GM20431 (cell line): ENCODE data around the gene RBBP9.
"Not testable (repeated sequence)": the region's sequence is repeated elsewhere in the genome, so short reads cannot be mapped to it uniquely, and the experiment has no call there.

Source experiments
- in situ Hi-C: fragments of 300-500 bp; cut with MseI, MboI; formaldehyde crosslinking; loops from one replicate; pipeline ENCODE4 v1.15.0; 2020; ENCODE audit warnings: low sequenced_read_pairs; ENCODE audit not compliant: unreplicated experiment

Gene RBBP9

DNA sequence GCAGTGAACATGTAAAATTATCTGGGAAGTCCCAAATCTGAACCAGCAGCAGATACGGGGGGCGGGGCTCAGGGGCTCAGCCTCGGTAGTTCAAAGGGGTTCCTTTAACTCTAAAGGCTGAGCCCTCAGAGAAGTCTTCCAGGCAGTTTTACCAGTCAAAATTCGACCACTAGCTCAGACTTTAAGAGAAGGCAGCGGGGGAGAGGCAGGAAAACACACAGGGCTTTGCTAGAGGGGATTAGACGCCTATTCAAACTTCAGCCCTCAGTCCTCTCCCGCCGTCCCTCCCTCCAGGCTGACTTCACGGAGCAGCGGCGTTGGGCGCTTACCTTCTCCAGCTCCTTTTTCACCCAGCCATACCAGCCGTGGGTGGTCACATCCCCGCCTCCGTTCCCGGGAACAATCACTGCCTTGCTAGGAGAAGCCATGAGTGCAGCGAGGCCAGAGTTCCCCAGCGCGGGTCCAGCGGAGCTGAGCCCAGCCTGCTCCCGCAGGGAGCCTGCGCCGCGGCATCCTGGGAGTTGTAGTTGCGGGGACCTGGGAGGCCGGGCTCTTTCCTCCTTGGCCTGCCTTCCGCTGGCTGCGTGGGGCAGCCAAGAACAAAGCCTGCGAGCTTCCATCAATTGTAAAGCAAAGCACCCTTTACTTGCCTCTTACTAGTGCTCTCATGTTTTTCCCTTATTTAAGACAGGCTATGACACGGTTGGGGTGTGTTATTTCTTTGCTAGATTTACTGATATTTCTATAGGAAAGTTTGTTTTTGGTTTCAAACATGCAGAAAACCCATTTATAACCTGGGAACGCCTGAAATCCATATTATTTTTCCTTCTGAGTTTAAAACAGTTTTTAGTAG is at the start of gene RBBP9:
Gene RBBP9 (minus strand): TSS at position 486 of the 853 bp plus-strand sequence. CDS start 58 bp downstream, at position 428.
- in situ Hi-C loops: no loop called here

DNA sequence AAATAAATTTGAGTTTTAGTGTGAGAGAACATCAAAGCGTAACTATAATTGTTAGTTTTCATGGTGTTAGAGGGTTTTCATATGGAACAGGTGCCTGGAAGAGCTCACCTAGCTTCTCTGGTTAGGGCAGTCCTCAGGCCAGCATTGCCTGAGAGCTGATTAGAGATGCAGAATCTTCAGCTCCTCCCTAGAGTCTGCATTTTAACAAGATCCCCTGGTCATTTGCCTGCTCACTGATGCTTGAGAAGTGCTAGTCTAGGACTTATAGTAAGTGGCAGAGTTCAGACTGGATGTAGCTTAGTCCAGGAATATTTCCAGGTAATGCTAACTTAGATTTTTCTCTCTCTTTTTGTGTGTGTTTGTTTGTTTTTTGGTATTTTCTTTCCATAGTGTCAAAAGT is 48.5 kb upstream of the RBBP9 start:
- in situ Hi-C loops: no loop called here

DNA sequence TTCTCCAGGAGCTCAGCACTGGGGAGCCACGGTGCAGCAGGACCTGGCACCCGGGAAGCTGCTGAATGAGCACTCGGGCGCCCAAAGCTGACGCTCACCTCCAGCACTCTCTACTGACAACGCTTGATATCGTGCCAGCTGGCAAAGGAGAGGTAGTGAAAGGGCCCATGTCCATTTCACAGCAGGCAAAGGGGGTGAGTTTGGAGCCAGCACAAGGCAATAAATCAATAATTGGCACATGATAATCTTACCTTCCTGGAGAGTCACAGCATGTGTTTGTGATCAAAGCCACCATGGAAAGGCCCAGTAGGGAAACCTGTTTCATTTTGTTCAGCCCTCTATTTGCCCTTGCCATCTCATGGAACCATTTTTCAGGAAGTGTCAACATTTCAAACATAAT is 46.9 kb upstream of the RBBP9 start:
- in situ Hi-C loops: no loop called here

DNA sequence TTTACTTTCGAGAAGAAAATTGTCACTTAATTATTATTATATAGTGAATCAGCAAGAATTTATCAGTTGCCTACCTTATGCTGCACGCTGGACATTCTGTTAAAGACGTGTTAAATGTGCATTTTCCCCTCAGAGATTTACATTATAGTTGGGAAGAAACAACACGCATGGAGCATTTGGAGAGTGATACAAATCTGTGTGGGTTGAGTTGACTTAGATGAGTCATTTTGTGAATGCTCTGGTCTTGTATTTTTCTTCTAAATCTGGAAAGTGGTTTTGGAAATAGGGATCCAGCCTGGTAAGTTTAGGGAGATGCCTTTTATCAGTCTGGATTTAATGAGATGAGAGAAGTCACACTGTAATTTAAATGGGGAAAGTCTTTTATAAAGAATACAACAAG is 46.2 kb upstream of the RBBP9 start:
- in situ Hi-C loops: no loop called here

DNA sequence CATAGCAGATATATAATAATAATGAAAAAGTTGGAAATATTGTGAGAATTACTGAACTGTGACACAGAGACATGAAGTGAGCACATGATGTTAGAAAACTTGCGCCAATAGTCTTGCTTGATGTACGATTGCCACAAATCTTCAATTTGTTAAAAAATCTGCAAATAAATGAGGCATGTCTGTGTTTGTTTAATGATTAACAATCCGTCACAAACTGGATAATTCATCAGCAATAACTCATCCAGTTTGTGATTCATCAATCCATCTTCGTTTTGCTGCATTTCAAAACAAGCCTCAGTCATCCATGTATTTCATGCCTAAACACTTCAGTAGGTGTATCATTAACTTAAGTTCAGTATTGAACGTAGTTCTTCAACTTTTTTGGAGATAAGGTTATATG is 44.7 kb upstream of the RBBP9 start:
- in situ Hi-C loops: no loop called here

DNA sequence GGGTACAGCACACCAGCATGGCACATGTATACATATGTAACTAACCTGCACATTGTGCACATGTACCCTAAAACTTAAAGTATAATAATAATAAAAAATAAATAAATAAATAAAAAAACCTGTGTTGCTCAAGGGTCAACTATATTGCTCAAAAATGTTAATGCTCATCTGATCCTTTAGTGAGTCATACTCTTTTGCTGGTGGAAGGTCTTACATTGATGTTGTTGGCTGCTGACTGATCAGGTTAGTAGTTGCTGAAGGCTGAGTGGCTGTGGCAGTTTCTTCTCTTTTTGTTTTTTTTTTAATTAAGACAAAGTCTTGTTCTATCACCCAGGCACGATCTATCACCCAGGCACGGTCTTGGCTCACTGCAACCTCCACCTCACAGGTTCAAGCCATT is 40.6 kb upstream of the RBBP9 start:
- in situ Hi-C loops: no loop called here

DNA sequence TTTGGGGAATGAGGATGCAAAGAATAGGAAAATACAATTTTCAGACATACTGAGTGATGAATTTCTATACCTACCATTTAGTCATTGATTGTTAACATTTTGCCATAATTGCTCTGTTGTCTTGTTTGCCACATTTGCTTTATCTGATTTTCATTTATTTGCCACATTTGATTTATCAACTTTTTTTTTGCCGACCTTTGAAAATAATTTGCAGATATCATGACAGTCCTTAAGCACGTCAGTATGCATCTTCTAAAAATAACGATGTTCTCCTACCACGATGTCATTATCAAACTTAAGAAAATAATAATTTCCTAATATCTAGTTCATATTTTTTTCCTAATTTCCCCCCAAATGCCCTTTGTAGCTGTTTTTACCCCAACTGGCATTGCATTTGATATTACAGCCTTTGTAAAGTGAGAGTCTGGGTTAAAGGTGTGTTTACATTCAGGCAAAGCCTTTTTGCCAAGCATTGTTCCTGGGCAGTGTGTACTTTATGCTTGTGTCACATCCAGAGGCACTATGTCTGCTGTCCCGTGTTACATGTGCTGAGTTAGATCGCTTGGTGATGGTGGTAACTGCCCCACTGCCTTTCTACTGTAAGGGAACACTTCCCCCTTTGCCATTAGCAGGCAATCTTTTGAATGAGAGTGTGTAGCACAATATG is 37.1 kb upstream of the RBBP9 start:
- in situ Hi-C loops: no loop called here

DNA sequence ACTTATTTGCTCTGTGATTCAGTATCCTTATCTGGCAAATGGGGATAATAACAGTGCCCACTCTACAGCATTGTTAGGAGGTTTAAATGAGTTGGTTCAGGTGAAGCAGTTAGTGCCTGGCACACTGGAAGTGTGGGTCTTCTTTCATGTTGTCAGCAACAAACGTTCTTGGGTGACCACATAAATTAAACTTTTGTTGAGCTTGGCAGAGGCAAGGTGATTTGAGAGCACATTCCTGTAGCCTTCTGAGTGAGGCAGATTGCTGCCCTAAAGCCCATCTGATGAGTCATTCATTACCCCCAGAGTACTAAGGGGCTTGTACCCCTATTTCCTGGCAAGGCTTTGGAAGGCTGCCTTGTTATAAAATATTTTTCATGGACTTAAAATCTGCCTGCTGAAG is 36.5 kb upstream of the RBBP9 start:
- in situ Hi-C loops: no loop called here

DNA sequence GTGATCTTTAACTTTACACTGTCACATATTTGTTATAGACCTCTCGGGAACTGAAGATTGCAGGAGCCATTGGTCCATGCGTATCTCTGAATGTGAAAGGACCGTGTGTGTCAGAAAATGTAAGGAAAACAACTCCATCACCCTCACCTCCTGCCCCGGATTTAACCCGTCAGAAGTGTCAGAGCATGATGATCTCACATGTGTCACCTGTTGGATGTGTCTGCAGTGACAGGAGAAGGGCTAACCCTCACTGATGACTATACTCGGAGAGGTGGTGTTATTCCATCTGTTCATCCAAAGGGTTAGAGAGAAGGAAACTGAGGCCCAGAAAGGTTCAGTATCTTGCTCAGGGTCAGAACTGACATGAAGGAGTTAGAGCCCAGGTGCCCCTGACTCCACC is 35.6 kb upstream of the RBBP9 start:
- in situ Hi-C loops: no loop called here

DNA sequence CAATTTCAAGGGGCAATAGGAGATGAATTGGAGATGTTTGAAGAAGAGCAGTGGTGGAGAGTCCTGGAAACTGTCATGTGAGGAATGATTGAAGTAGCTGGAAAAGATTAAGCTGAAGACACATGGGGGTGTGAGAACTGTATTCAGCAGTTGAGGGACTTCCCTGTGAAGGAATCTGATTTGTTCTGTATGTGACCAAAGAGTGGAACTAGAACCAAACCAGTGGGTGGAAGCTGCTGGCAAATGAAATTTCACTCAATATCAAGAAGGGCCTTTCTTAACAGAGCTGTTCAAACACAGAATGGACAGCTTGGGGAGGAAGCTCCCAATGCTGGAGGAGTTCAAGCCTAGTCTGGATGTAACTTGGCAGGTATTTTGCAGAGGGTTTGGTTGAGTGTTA is 32.0 kb upstream of the RBBP9 start:
- in situ Hi-C loops: no loop called here

DNA sequence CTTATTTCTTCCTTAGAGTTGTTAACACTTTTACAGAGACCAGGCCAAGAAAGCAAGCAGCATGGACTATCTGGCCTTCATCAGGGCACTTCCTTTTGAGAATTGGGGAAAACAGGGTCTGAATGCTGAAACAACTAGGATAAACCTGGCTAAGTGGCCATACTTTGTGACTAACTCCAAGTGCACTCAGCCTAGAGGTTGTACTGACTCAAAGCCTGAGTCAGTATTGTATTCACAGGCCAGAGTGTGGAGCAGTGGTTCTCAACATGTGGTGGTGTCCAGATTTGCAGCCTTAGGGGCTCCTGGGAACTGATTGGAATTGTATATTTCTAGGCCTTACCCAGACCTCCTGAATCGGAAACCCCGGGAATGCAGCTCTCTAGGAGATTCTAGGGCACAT is 30.8 kb upstream of the RBBP9 start:
- in situ Hi-C loops: no loop called here

DNA sequence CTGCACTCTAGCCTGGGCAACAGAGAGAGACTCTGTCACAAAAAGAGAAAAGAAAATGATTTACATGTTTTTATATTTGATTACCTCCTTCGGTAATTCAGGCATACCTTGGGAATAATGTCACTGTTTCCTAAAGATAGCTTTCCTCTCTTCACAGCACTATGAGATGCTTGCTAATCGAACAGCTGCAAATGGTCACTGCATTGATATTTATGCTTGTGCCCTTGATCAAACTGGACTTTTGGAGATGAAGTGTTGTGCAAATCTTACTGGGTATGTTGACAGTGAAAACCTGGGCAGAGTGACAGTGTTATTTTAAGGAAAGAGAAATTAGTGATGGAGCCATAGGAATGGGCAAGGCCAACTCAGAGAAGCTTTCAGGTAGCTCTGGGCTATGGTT is 30.3 kb upstream of the RBBP9 start:
- in situ Hi-C loops: no loop called here

DNA sequence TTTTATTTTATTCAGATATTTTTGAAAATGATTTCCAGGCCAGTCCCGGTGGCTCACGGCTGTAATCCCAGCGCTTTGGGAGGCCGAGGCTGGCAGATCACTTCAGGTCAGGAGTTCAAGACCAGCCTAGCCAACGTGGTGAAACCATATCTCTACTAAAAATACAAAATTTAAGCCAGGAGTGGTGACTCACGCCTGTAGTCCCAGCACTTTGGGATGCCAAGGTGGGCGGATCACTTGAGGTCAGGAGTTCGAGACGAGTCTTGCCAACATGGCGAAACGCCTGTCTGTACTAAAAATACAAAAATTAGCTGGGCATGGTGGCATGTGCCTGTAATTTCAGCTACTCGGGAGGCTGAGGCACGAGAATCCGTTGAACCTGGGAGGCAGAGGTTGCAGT is 29.7 kb upstream of the RBBP9 start:
- in situ Hi-C loops: not testable (repeated sequence)

DNA sequence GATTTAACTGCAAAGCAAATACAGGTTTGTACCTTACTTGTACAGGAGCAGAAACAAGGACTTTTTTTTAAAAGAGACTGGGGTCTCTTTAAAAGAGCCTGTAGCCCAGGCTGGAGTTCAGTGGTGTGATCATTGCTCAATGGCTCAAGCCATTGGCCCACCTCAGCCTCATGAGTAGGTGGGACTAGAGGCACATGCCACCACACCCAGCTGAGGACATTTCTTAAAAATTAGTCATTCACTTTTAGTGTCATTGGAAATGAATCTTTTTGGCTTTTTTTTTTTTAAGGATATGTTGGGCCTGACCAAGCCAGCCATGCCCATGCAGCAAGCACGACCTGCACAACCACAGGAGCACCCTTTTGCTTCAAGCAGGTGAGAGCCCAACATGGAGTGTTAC is 27.6 kb upstream of the RBBP9 start:
- in situ Hi-C loops: no loop called here

DNA sequence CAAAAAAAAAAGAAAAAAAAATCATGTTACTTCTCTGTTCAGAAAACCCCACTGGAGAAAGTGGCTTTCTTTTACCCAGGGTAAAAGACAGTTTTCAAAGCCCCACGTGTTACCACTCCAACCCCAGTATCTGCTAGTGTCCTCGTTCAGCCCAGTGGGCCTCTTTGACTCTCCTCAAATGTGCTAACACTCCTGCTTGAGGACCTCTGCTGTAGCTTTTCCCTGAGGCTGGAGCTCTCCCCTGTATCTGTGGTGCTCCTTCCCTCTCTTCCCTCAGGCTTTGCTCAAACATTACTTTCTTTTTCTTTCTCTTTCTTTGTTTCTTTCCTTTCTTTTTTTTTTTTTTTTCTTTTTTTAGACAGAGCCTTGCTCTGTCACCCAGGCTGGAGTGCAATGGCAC is 26.0 kb upstream of the RBBP9 start:
- in situ Hi-C loops: no loop called here

DNA sequence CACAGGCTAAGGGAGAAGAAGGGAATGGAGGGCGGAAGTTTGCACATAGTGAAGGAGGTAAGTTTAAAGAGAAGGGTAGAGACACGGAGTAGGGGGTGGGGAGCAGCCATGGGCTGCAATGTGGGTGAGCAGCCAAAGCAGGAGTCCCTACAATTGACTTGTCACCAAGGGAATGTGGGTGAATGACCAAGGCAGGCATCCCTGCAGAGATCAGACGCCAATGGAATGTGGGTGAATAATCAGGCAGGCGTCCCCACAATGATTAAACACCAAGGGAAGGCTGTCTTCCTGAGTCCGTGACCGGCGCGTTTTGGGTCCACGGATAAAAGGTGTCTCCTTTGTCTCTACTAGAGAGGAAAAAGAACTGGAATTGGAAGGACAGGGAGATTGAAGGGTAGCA is 25.0 kb upstream of the RBBP9 start:
- in situ Hi-C loops: not testable (repeated sequence)

DNA sequence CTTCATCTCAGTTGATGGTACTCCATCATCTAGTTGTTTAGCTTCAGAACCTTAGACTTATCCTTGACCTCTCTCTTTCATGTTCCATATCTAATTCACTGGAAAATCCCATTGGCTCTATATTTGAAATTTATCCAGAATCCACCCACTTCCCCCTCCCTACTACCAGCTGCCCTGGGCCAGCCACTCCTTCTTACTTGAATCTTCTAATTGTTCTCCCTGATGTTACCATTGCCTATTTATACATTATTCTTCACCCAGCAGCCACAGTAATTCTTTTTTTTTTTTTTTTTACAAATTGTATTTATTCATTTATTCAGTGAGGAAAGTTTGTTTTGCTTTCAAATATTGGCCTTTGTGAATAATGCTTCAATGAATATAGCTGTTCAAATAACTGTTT is 18.9 kb upstream of the RBBP9 start:
- in situ Hi-C loops: no loop called here

DNA sequence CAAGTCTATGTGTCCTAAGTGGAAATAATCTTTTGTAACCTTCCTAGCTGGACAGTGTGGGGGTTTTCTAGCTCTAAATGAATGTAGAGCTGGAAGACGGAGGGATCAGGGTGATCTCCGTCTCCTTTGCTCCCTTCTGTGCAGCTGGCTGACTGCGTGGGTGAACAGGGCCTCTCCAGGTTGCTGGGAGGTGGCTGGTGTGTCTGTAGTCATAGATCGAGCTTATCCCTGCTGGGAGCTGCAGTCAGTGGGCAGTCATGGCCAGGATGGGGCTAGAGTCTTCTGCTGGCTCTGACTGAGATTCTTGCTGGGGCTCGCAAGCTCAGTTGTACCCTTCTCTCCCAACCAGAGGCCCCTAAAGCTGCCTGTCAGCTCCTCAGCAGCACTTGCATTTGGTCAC is 17.1 kb upstream of the RBBP9 start:
- in situ Hi-C loops: no loop called here

DNA sequence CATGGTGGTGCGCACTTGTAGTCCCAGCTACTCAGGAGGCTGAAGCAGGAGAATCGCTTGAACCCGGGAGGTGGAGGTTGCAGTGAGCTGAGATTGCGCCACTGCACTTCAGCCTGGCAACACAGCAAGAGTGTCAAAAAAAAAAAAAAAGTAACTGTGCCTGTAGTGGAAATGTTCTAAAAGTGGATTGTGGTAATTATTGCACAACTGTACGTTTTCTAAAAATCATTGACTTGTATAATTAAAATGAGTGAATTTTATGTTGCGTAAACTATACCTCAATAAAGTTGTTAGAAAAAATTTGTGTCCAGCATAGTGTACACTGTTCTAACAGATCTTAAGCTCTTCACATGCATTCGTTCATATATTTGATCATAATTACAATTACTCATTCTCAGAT is 16.2 kb upstream of the RBBP9 start:
- in situ Hi-C loops: no loop called here

DNA sequence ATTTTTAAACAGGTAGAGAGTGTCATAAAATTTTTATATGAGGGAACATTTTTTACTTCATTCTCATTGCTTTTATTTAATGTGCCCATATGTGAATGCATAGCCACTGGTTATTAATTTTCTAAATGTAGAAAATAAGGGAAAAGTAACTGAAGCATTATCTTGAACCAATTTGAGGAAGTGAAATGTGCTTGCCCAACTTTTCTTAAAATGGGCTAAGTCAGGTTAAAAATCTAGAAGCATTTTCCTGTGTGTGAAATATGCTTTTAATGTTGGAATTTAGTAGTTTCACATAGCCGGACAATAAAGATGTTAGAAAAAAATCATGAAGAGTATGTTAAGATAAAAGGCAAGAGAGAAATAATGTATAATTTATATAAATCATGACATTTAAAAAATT is 14.5 kb upstream of the RBBP9 start:
- in situ Hi-C loops: no loop called here

DNA sequence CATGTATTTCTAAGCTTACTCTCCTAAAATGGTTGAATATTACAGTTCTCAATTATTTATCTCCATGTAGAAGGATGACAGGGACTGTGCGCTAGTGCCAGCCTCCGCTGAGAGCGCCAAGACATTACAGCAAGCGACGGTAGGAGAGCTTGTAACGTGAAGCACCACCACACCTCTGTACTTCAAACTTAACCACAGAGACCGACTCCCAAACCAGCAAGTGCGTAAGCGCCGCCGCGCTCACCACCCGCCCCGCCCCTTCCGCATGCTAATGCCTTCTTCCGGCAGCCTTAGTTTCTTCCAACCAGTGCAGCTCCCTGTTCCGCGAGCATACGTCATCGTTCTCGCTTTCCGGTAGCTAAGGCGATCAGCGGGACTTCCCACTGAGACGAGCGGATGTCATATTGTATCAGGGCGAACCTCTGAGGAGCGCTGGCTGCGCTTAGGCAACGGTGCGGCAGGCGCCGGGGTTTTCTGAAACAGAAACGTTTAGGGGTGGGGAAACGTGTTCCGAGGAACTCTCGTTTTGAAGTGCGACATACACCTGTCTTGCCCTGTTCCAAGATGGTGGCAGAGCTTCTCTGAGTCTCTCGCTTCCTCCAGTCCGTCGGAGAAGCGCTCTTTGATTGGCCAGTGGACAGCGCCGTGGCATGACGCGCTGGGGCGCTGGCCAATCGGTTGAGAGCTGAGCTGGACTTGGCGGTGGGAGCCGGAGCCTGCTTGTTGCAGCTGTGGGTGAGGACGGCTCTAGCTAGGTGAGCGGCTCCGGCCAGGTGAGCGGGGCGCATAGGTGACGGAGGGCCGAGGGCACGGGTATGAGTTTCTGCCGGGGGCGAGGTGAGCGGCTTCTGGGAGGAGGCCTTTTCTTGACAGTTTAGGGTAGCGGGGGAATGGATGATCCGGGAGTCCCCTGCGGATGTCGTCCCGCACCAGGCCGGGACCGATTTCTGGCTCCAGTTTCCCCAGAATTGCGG is 10.5 kb upstream of the RBBP9 start, which contains the start of gene SEC23B:
Gene SEC23B (plus strand): TSS at position 723 of the 974 bp plus-strand sequence. CDS start 2,896 bp downstream, outside the sequence.
- in situ Hi-C loops: no loop called here
